Measurements from ENCODE around the gene RAB34. TPM values are rescaled to one million over a fixed set of nuclear protein-coding genes. Genes with fewer than 3 reads are reported as not detected.
A peak's percentile ranks its signal among the peaks of the same experiment; 100 is the strongest.

The RAB34 gene
- total RNA-seq, 1 experiment from 2014 or later = 158 TPM

GRCh38 chr17:28716740-28717577 lies 709 bp downstream of the RAB34 start:
- BruUV-seq (replicated peaks) = no TSS peak
- Histone ChIP-seq H3K27ac (ENCODE audit: low read depth, low read length, poor library complexity, severe bottlenecking) (peak overlapping the region; percentile 97), H3K9me3 (ENCODE audit: low read depth, low read length, poor library complexity, severe bottlenecking) (no peaks in the 10 kb centered on the region), H3K4me1 (ENCODE audit: insufficient read depth, low read length, poor library complexity, severe bottlenecking) (peaks cover 32% of the 10 kb centered on the region), H3K4me3 (ENCODE audit: low read depth, low read length, poor library complexity, severe bottlenecking) (peak overlapping the region; percentile 97), H3K27me3 (replicated peaks; ENCODE audit: insufficient read depth, low read depth, low read length, poor library complexity) (no peaks in the 10 kb centered on the region), H3K36me3 (ENCODE audit: insufficient read depth, low read length, poor library complexity, severe bottlenecking) (peaks cover 44% of the 10 kb centered on the region)
- TF ChIP-seq CTCF (conservative IDR thresholded peaks at IDR 0.05; ENCODE audit: low read depth, low read length) (no peak), EZH2 (IDR thresholded peaks at IDR 0.05; ENCODE audit: borderline replicate concordance, low read depth, low read length, poor library complexity, severe bottlenecking) (no peak)
- intact Hi-C loops (cut with micrococcal nuclease; ENCODE audit: unreplicated experiment) = no loop called here
- DNase-seq (ENCODE audit: low spot score) = peak; percentile 43
- ChIA-PET CTCF (interaction anchor here (0.7 kb wide), 1 partner anchor 10 kb away, joined by 3 read pairs; no protein-coding TSS in a partner anchor), POLR2A (ENCODE audit: low non-redundant PET) (interaction anchor here (0.6 kb wide), 1 partner anchor 126 kb away, joined by 5 read pairs; no protein-coding TSS in a partner anchor)

DNA sequence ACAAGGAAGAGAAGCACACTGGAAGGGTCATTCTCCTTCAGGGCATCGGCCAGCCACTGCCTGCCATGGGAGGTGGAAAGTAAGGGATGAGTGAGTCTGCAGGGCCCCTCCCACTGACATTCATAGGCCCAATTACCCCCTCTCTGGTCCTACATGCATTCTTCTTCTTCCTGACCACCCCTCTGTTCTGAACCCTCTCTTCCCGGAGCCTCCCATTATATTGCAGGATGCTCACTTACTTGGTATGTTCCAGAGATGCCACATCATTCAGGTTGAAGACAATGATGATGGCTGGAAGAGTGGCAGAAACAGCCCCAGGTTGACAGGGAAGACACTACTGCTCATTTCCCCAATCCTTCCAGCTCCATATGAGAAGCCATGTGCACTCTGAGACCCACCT lies 2.5 kb downstream of the RAB34 start:
- Histone ChIP-seq H3K4me3 (ENCODE audit: low read depth, low read length, poor library complexity, severe bottlenecking) (no peak overlapping the region), H3K36me3 (ENCODE audit: insufficient read depth, low read length, poor library complexity, severe bottlenecking) (peaks cover 27% of the 10 kb centered on the region), H3K27ac (ENCODE audit: low read depth, low read length, poor library complexity, severe bottlenecking) (no peak overlapping the region), H3K9me3 (ENCODE audit: low read depth, low read length, poor library complexity, severe bottlenecking) (no peaks in the 10 kb centered on the region), H3K4me1 (ENCODE audit: insufficient read depth, low read length, poor library complexity, severe bottlenecking) (peaks cover 30% of the 10 kb centered on the region), H3K27me3 (replicated peaks; ENCODE audit: insufficient read depth, low read depth, low read length, poor library complexity) (no peaks in the 10 kb centered on the region)
- intact Hi-C loops (cut with micrococcal nuclease; ENCODE audit: unreplicated experiment) = no loop called here
- TF ChIP-seq EZH2 (IDR thresholded peaks at IDR 0.05; ENCODE audit: borderline replicate concordance, low read depth, low read length, poor library complexity, severe bottlenecking) (no peak), CTCF (conservative IDR thresholded peaks at IDR 0.05; ENCODE audit: low read depth, low read length) (no peak)
- POLR2A ChIA-PET (ENCODE audit: low non-redundant PET) = no interaction called here
- BruUV-seq (replicated peaks) = no TSS peak
- no peak for DNase-seq (ENCODE audit: low spot score)
- CTCF ChIA-PET = no interaction called here

- BruUV-seq (replicated peaks) = no TSS peak
- POLR2A ChIA-PET (ENCODE audit: low non-redundant PET) = no interaction called here
- Histone ChIP-seq H3K4me1 (ENCODE audit: insufficient read depth, low read length, poor library complexity, severe bottlenecking) (peaks cover 29% of the 10 kb centered on the region), H3K27me3 (replicated peaks; ENCODE audit: insufficient read depth, low read depth, low read length, poor library complexity) (no peaks in the 10 kb centered on the region), H3K27ac (ENCODE audit: low read depth, low read length, poor library complexity, severe bottlenecking) (no peak overlapping the region), H3K4me3 (ENCODE audit: low read depth, low read length, poor library complexity, severe bottlenecking) (no peak overlapping the region), H3K9me3 (ENCODE audit: low read depth, low read length, poor library complexity, severe bottlenecking) (no peaks in the 10 kb centered on the region), H3K36me3 (ENCODE audit: insufficient read depth, low read length, poor library complexity, severe bottlenecking) (peaks cover 27% of the 10 kb centered on the region)
- intact Hi-C loops (cut with micrococcal nuclease; ENCODE audit: unreplicated experiment) = loop anchor here (5.0 kb wide), 1 partner anchor 52 kb away; the partner anchor contains the start of genes SDF2 and SUPT6H
- no peak for DNase-seq (ENCODE audit: low spot score)
- CTCF ChIA-PET = no interaction called here
- TF ChIP-seq EZH2 (IDR thresholded peaks at IDR 0.05; ENCODE audit: borderline replicate concordance, low read depth, low read length, poor library complexity, severe bottlenecking) (no peak), CTCF (conservative IDR thresholded peaks at IDR 0.05; ENCODE audit: low read depth, low read length) (no peak)
These were observed 3.4 kb downstream of the RAB34 start for GRCh38 chr17:28714281-28714680.
